ENCODE measurements around the gene BAIAP3. TPM values are rescaled to one million over a fixed set of nuclear protein-coding genes. Genes with fewer than 3 reads are reported as not detected.

Gene BAIAP3
- total and polyA plus RNA-seq, 4 donors = 4.5 to 46.6 (median 11.9) TPM

DNA sequence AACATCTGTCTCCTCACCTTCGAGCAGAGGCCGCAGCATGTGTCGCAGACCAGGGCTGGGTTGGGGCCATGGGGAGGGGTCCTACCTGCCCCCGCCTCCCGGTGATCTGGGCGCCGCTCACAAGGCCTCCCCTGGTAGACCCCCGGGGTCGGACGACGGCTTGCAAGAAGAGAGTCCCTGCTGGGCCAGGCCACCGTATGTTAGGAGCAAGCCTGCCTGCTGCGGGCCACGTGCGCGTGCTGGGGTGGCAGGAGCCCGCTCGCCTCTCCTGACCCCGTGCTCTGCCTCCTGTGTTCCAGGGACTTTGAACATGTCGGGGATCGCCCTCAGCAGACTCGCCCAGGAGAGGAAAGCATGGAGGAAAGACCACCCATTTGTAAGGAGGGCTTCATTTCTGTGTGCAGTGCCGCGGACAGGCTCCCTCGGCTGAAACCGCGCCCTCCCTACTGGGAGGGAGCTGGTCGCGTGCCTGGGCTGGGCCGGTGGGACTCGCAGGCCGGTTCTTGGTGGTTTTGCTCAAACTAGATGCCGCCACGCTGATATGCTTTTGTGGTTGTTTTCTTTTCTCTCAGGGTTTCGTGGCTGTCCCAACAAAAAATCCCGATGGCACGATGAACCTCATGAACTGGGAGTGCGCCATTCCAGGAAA is 19.6 kb upstream of the BAIAP3 start:
- no peaks in the 10 kb centered on the region for H3K9me3 ChIP-seq (ENCODE audit: control insufficient read depth in 4 of 4, insufficient read depth in 3 of 4, low read length in 3 of 4)
- TF ChIP-seq CTCF (IDR thresholded peaks at IDR 0.05; ENCODE audit: control extremely low read depth, extremely low read depth) = no peak
- H3K36me3 ChIP-seq (ENCODE audit: control insufficient read depth in 4 of 4, insufficient read depth in 4 of 4, low read length in 4 of 4) = peaks cover 11 to 55% (median 26%) of the 10 kb centered on the region in 4 donors
- peaks cover 0 to 28% (median 10%) of the 10 kb centered on the region in 5 donors for H3K4me1 ChIP-seq (ENCODE audit: control insufficient read depth in 5 of 5, insufficient read depth in 5 of 5, low read length in 5 of 5)
- H3K4me3 ChIP-seq = no peak overlapping the region
- H3K9ac ChIP-seq (ENCODE audit: insufficient read depth in 1 of 2, low read length in 2 of 2) = no peak overlapping the region
- H3K27me3 ChIP-seq (ENCODE audit: control insufficient read depth in 3 of 3, insufficient read depth in 3 of 3, low read length in 2 of 3) = no peaks in the 10 kb centered on the region
- no peak overlapping the region for H3K27ac ChIP-seq (ENCODE audit: low read depth in 1 of 2, low read length in 1 of 2)
- DNase-seq (no peak), ATAC-seq (ENCODE audit: insufficient read depth, low FRiP score) (no peak)
- WGBS, 2 donors = 89 to 90% methylated on average over 38 of the region's 38 CpGs

DNA sequence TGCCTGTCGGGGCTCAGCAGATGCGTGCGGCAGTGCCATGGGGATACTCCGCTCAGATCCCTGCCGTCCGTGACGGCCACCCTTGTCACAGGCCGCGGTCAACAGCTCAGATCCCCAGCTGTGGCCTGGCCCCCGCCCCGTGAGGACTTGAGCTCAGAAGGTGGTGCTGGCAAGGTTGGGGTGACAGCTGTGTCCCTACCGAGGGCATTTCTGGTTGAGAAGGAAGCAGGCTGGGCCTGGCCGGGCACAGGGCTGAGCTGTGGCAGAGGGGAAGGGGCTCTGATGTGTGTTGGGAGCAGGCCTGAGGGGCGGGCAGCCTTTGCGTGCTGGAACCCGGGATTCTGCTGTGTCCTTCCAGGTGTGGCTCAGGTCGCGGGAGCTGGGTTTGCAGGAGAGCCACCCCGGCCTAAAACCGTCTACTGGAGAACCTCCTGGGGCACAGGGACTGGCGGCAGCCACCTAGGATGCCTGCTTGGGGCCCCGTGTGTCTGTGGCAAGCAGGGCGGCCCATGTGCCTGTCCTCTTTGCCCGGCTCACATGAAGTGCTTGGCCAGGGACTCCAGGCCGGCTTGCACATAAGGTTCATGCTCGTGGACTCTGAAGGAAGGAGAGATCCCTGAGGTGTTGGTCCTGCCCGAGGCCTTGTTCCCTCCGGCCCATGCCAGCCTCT is 18.9 kb upstream of the BAIAP3 start:
- H3K36me3 ChIP-seq (ENCODE audit: control insufficient read depth in 4 of 4, insufficient read depth in 4 of 4, low read length in 4 of 4) = peaks cover 13 to 62% (median 33%) of the 10 kb centered on the region in 4 donors
- ATAC-seq (ENCODE audit: insufficient read depth, low FRiP score) (no peak), DNase-seq (no peak)
- WGBS, 2 donors = 90 to 92% methylated on average over 28 of the region's 28 CpGs
- H3K9me3 ChIP-seq (ENCODE audit: control insufficient read depth in 4 of 4, insufficient read depth in 3 of 4, low read length in 3 of 4) = peaks cover 0 to 2% (median 0%) of the 10 kb centered on the region in 4 donors
- TF ChIP-seq CTCF (IDR thresholded peaks at IDR 0.05; ENCODE audit: control extremely low read depth, extremely low read depth) = no peak
- no peak overlapping the region for H3K27ac ChIP-seq (ENCODE audit: low read depth in 1 of 2, low read length in 1 of 2)
- peaks cover 0 to 28% (median 10%) of the 10 kb centered on the region in 5 donors for H3K4me1 ChIP-seq (ENCODE audit: control insufficient read depth in 5 of 5, insufficient read depth in 5 of 5, low read length in 5 of 5)
- no peak overlapping the region for H3K4me3 ChIP-seq
- no peak overlapping the region for H3K9ac ChIP-seq (ENCODE audit: insufficient read depth in 1 of 2, low read length in 2 of 2)
- H3K27me3 ChIP-seq (ENCODE audit: control insufficient read depth in 3 of 3, insufficient read depth in 3 of 3, low read length in 2 of 3) = no peaks in the 10 kb centered on the region

DNA sequence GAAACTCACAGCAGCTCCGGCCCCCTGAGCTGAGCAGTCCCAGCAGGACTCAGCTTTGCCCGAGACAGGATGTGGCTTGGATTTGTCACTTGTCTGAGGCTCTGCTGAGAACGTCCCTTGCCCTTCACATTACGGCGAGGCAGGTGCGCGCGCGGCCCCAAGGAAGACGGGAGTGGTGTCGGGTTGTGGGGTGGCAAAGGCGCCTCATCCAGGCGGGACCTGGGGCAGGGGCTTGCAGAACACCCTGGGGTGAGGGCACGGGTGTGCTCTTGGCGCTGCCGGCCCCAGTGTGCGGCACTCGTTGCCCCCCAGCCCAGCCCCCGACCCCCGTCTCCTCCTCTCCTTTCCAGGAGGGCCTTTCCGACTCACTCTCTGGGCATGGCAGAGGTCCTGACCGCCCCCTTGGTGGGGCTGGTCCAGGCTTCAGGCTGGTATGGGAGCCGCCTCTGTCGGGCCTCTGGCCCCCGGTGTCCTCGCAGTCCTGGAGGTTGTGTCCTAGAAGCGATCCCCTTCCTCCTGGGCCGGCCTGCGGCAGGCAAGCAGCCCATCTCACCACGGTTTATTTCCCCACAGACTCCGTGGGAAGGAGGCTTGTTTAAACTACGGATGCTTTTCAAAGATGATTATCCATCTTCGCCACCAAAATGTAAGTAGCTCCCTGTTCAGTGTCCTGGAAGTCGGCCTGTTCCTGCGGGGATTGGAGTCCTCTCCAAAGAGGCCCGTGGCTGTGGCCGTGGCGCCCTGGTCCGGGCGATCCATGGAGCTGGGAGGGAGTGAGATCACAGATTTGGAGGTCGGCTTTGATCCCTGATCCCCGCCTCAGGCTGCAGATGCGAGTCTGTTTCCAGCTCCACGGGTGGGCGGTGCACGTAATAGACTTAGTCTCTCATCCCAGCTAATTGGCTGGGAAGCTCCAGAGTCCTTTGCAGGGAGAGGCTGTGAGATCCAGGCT is 18.1 kb upstream of the BAIAP3 start:
- ATAC-seq (ENCODE audit: insufficient read depth, low FRiP score) (no peak), DNase-seq (no peak)
- WGBS, 2 donors = 87 to 88% methylated on average over 45 to 46 of the region's 46 CpGs
- Histone ChIP-seq H3K27me3 (ENCODE audit: control insufficient read depth in 3 of 3, insufficient read depth in 3 of 3, low read length in 2 of 3) (no peaks in the 10 kb centered on the region), H3K4me1 (ENCODE audit: control insufficient read depth in 5 of 5, insufficient read depth in 5 of 5, low read length in 5 of 5) (peaks cover 0 to 28% (median 10%) of the 10 kb centered on the region in 5 donors), H3K9ac (ENCODE audit: insufficient read depth in 1 of 2, low read length in 2 of 2) (no peak overlapping the region), H3K36me3 (ENCODE audit: control insufficient read depth in 4 of 4, insufficient read depth in 4 of 4, low read length in 4 of 4) (peaks cover 19 to 70% (median 41%) of the 10 kb centered on the region in 4 donors), H3K4me3 (no peak overlapping the region), H3K9me3 (ENCODE audit: control insufficient read depth in 4 of 4, insufficient read depth in 3 of 4, low read length in 3 of 4) (peaks cover 0 to 2% (median 0%) of the 10 kb centered on the region in 4 donors), H3K27ac (ENCODE audit: low read depth in 1 of 2, low read length in 1 of 2) (no peak overlapping the region)
- no peak for TF ChIP-seq CTCF (IDR thresholded peaks at IDR 0.05; ENCODE audit: control extremely low read depth, extremely low read depth)
